Measurements from ENCODE around the gene PML. TPM values are rescaled to one million over a fixed set of nuclear protein-coding genes. Genes with fewer than 3 reads are reported as not detected.

The PML gene
- polyA plus RNA-seq, 10 donors = 22.6 to 36.4 (median 28.7) TPM

- DNase-seq = no peak
These were observed 12.5 kb downstream of the PML start for GRCh38 chr15:74006774-74007639.

GRCh38 chr15:74007820-74008371 lies 13.4 kb downstream of the PML start:
- DNase-seq = no peak

- DNase-seq = no peak
These were observed 14.4 kb downstream of the PML start for GRCh38 chr15:74008901-74009300.

DNA sequence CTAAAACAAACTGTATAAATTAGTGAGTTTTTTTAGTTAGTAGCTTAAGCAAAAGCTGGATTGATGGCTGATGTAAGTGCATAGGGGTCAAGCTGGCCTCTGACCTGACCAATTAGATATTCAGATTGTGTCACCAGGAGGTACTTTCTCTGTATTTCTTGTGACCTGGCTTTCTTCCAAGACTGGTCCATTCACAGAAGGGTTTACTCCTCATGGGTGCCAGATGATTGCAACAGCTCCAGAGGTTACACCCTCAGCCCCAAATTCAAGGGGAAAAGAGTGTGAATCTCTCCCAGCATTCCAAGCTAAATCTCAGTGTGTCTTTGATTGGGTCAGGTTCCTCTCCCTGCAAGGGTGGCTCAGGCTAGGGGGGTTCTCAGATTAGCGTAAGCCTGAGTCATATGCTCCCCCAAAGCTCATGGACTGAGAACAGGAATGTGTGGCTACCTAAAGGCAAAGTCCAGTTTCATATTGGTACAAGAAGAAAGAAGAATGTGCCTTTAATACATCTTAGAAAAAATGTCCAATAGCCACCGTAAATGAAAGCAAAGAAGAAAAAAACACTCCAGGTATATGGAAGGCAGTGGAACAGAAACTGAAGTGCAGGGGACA lies 16.5 kb downstream of the PML start:
- DNase-seq = no peak

GRCh38 chr15:74011610-74012009 lies 17.1 kb downstream of the PML start:
- no peak for DNase-seq

DNA sequence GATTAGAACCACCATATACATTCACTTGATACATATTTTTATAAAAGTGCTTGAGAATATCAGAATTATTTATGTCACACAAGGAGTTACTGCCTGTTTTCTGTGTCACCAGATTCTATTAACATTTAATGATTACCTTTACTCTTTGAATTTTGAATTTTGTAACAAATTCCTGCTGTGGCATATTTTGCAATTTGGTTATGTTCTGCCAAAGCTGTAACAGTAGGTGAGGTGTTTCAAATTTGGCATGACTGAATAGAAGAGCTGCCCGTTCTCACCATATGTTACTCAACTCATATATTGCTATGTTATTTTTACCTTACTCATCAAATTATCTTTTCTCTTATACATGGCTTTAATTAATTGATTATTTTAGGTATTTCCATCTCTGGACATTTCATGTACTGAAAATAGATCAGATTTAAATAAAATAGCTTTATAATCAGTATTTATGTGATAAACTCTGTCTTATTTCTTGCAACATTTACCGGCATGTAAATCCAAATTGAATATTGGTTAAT lies 18.9 kb downstream of the PML start:
- DNase-seq = no peak

DNA sequence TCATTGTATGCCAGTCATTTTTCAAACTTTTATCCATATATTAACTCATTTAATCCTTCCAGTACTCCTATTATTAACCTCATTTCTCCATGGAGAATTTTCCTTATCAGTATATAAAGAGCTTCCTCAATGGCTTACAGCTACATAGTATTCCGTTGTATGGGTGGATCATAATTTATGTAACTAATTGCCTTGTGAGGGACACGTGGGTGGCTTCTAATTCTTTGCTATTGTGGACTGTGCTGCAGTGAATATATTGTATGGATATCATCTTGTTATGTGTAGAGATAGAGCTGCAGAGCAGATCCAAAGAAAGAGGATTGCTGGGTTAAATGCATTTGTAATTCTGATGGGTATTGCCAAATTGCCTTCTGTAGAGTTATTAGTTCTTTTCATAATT lies 25.2 kb downstream of the PML start:
- DNase-seq = no peak

DNA sequence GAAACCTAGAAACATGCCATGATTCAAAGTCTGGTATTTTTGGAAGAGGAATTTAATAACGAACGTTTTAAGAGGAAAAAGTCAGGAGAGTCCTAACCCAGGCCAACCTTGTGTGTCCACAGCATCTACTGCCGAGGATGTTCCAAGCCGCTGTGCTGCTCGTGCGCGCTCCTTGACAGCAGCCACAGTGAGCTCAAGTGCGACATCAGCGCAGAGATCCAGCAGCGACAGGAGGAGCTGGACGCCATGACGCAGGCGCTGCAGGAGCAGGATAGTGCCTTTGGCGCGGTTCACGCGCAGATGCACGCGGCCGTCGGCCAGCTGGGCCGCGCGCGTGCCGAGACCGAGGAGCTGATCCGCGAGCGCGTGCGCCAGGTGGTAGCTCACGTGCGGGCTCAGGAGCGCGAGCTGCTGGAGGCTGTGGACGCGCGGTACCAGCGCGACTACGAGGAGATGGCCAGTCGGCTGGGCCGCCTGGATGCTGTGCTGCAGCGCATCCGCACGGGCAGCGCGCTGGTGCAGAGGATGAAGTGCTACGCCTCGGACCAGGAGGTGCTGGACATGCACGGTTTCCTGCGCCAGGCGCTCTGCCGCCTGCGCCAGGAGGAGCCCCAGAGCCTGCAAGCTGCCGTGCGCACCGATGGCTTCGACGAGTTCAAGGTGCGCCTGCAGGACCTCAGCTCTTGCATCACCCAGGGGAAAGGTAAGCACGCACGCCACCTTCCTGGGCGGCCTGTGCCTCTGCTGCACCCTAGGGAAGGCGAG lies 28.4 kb downstream of the PML start:
- no peak for DNase-seq

- no peak for DNase-seq
These were observed 30.2 kb downstream of the PML start for GRCh38 chr15:74024687-74025086.

GRCh38 chr15:74025436-74025835 lies 30.9 kb downstream of the PML start:
- no peak for DNase-seq

- no peak for DNase-seq
These were observed 33.2 kb downstream of the PML start for GRCh38 chr15:74027688-74028087.

GRCh38 chr15:74028646-74029045 lies 34.1 kb downstream of the PML start:
- no peak for DNase-seq

DNA sequence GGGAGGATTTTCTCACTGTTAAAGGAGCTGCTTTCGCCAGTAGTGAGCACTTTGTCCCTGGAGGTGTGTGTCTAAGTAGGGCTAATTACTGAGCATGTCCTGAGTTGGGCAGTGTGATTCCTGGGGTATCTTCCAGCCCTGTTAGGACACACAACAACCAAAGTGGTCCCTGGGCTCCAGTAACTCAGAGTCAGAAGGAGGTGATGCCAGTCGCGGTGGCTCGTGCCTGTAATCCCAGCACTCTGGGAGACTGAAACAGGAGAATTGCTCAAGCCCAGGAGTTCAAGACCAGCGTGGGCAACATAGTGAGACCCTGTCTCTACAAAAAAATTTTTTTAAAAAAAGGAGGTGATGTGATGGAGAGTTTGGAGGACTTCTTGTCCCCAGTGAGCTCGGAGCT lies 37.5 kb downstream of the PML start:
- DNase-seq = no peak

DNA sequence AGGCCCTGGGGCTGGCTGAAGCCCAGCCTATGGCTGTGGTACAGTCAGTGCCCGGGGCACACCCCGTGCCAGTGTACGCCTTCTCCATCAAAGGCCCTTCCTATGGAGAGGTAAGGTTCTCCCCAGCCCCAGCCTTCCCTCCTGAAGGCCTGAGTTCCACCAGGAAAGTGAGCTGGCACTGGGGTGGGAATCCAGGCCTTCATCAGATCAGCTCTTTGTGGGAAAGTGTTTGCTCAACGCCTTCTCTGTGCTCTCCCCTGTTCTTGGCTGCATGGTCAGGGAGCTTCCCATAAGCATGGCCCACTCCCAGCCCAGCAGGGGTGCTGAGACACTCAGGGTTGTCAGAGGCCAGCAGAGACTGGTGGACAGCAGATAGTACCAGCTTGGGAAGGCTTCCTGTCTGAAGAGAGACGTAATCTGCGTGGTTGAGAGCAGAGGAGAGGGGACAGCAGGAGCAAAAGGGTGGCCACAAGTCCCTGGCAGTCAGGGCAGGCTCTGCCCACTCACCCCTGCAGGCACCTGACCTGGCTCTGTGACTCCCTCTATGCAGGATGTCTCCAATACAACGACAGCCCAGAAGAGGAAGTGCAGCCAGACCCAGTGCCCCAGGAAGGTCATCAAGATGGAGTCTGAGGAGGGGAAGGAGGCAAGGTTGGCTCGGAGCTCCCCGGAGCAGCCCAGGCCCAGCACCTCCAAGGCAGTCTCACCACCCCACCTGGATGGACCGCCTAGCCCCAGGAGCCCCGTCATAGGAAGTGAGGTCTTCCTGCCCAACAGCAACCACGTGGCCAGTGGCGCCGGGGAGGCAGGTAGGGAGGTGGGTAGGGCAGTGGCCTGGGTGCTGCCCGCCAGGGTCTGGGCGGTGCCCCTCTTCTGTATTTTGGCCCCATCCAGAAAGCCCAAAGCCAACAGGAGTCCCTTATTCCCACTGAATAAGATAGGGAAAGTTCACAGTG lies 38.4 kb downstream of the PML start:
- no peak for DNase-seq

GRCh38 chr15:74034206-74034755 lies 39.8 kb downstream of the PML start:
- DNase-seq = no peak

GRCh38 chr15:74035121-74036017 lies 40.9 kb downstream of the PML start:
- DNase-seq = peak in 1 of 3 donors; percentile 20

GRCh38 chr15:74036271-74037170 lies 42.0 kb downstream of the PML start:
- peak; percentile 54 to 77 (median 62) for DNase-seq
